Fibroblast of skin of left biceps (primary cell): ENCODE data around the gene DSTN.
"Not testable (repeated sequence)": the region's sequence is repeated elsewhere in the genome, so short reads cannot be mapped to it uniquely, and the experiment has no call there.

Source experiments
- DNase-seq, 2 experiments: peaks; one replicate each; pipeline ENCODE4 v3.0.0-alpha.2; 2013; ENCODE audit warnings: low read depth in 2 of 2

Gene DSTN

GRCh38 chr20:17648791-17649730, 79.2 kb downstream of the DSTN start:
- no peak for DNase-seq

- no peak for DNase-seq
Measured at GRCh38 chr20:17650301-17651128, 80.6 kb downstream of the DSTN start.

DNA sequence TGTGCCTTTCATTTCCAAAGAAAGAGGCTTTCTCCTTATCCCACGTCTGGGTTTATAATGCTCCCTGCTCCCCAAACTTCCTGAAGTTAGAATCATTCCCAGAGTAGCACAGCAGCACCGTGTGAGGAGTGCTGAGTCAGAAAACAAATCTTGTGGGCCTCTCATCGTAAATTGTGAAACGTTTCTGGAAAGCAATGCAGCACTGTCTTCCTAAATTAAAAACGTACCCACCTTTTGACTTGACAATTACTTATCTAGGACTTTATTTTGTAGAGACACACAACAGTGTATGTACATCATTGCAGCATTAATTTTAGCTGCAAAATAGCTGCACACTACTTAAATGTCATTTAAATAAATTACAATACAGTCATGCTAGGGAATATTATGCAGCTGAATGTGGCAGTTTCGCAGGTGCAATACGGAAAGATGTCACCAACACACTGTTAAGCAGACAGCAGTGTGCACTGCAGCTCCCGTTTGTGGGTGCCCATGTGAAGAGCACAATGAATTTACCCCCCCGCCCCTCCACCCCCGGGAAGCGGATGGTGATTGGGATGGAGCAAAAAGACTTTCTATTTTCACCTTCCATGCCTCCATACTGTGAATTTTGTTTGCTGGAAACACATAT, 81.4 kb downstream of the DSTN start:
- DNase-seq: no peak

GRCh38 chr20:17651760-17652388, 82.0 kb downstream of the DSTN start:
- DNase-seq: no peak

GRCh38 chr20:17652411-17652810, 82.5 kb downstream of the DSTN start:
- no peak for DNase-seq

DNA sequence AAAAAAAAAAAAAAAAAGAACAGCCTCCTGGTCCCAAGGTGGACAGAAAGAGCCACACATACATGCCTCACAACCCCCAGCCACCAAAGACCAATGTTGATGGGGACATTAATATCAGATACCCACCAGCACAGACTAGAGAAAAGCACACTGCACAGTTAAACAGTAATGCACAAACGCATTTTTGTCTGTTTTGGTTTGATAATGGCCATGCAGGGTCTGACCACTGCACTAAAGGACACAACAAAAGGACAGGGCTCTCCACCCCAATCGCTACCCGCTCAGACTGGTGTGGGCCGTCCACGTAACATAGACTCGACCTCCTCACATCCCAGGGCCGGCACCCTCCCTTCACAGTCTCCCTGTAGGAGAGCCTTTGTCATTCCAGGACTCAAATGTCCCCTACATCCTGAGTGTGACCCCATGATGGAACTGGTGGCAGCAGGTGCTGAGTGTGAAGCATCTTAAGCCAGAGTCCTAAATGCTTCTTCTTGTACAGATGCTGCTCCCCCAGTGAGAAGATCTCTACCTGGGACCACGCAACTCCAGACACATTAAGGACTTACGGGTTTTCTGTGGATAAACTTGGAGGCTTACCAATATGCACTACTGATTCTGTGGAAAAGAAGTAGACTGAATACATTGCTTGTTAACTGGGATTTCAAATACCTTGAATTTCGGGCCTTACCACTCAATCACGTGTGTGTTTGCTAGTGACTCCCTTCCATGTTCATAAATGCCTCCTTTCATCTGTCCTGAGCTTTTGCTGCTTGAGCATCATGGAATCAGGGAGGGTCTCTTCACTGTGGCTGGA, 84.2 kb downstream of the DSTN start:
- no peak for DNase-seq

DNA sequence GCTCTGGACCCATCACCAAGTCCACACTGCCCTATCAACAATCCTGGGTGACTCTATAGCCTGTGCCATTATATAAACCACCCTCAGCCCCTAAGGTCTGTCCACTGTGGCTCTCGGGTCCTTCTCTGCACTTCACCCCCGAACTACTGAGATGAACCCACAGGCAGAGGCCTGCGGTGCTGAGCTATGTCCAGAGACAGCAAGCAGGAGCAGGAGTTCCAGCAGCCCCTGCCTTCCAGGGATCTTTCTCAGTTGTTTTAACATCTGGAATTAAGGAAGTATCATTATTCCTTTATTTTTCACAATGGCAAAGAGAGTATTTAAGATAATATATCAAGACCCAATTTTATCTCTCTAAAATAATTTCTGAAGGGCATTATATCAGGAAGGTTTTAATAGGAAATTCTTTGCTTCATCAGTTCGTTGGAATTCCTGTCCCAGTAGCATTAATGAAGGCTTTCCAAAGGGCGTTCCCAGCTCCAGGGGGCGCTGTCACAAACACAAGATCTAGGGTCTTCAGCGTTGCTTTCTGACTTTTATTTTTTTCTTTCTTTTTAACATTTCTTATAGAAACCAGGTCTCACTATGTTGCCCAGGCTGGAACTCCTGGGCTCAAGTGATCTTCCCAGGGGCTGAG, 84.9 kb downstream of the DSTN start:
- no peak for DNase-seq

DNA sequence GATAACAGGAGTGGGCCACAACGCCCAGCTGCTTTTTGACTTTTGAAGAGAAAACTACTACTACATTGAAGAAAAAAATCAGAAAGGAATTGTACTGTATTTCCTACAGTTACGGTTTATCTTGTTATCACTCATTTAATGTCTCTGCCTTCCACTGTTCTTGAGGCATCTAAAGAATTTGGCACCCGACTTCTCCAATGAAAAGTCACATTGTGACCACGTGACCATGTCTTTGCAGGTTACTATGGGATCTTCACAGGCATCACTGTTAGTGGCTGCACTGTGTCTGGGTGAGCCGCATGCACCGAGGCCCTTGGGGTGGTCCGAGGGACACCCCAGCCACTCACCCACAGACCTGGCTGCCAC, 85.4 kb downstream of the DSTN start:
- no peak for DNase-seq

DNA sequence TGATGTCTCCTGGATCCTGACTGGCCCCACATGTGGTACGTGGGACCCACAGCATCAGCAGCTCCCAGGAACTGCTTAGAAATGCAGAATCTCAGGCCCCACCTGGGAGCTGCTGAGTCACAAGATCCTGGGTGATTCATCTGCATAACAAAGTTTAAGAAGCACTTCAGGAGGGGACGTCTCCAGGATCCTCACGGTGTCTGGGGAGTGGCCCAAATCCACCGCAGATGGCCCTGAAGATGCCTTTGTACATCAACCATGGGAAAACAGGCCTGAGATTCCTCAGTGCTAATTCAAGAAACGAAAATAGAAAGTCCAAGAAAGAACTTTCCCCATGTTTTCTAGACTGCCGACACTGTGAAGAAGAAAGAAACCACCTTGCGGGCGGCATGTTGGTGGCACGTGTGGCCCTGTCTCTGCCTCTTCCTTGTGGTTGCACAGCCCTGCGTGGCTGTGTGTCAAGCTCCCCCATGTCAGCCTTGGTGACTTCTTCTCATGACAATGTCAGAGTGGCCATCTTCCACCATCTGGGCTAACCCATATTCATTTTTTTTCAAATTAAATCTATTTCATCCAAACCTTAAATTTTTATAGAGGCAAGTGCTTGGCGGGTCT, 86.1 kb downstream of the DSTN start:
- no peak for DNase-seq

GRCh38 chr20:17657079-17657825, 87.4 kb downstream of the DSTN start:
- DNase-seq: no peak

- no peak for DNase-seq
Measured at GRCh38 chr20:17657898-17658647, 88.2 kb downstream of the DSTN start.

GRCh38 chr20:17658648-17658993, 88.7 kb downstream of the DSTN start:
- no peak for DNase-seq

DNA sequence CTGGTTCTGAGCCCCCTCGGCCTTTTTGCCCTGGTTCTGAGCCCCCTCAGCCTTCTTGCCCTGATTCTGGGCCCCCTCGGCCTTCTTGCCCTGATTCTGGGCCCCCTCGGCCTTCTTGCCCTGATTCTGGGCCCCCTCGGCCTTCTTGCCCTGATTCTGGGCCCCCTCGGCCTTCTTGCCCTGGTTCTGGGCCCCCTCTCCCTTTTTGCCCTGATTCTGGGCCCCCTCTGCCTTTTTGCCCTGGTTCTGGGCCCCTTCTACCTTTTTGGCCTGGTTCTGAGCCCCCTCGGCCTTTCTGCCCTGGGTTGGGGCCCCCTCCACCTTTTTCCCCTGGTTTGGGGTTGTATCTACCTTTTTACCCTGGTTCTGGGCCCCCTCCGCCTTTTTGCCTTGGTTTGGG, 89.5 kb downstream of the DSTN start:
- not testable (repeated sequence) for DNase-seq
